HT-29 (cell line): ENCODE measurements around the gene AKAP13. TPM values are rescaled to one million over a fixed set of nuclear protein-coding genes. Genes with fewer than 3 reads are reported as not detected.
"Not testable (repeated sequence)": the region's sequence is repeated elsewhere in the genome, so short reads cannot be mapped to it uniquely, and the experiment has no call there.

Source experiments
- DNase-seq: peaks from one replicate; pipeline ENCODE4 v3.0.0-alpha.2; 2015; ENCODE audit warnings: low spot score
- total RNA-seq: library from RNA; depleted of rRNA; stranded (reverse); fragments of >200 nt; shearing (Covaris generic); gene quantifications from 2 replicates; pipeline ENCODE4 v1.2.3, GENCODE V29; 2014

The AKAP13 gene
- total RNA-seq, 1 experiment from 2014 or later, result 108 TPM

DNA sequence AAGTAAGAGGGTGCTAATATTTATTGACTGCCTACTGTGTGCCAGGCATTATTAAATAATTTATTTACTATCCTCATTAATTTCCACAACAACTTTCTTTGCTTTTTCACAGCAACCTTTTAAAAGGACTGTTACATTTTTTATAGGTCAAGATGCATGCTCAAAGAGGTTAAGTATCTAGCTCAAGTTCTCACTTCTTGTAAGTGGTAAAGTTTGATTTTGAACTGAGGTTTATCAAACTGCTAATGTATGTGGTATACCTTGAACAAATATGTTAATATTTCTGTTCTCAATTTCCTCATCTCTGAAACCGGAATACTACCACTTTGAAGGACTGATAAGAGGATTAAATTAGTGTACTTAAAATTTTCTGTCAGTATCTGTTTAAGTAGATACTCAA, 183.3 kb downstream of the AKAP13 start:
- no peak for DNase-seq

DNA sequence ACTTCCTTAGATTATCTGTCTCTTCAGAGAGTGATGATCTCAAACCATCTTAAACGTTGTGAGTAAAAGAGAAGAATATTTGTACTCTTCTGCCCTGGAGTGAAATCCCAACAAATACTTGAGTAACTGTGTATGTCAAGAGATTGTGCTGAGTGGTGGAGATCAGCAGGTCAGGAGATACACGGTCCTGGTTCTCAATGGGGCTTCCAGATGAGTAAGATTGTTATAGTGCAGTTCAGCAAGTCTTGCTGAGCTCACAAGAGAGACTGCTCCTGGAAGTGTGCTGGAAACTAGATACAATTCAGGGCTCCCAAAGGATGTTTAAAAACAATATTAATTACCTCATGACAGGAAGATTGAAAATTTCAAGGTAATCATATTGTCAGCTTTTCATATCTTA, 184.3 kb downstream of the AKAP13 start:
- no peak for DNase-seq

- DNase-seq, result no peak
These were observed 187.9 kb downstream of the AKAP13 start for GRCh38 chr15:85568261-85568808.

DNA sequence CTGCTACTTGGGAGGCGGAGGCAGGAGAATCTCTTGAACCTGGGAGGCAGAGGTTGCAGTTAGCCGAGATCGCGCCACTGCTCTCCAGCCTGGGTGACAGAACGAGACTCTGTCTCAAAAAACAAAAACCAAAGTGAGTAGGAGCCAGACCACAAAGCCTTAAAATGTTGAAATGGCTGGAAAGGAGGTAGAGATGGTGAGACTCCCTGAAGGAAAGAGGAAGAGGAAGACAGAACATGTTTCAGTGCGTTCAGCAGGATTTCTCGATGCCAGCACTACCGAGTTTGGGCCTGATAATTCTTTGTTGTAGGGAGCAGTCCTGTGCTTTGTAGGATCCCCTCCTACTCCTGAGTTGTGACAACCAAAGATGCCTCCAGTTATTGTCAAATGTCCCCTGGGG, 189.9 kb downstream of the AKAP13 start:
- DNase-seq, result no peak

GRCh38 chr15:85571780-85572179, 191.4 kb downstream of the AKAP13 start:
- no peak for DNase-seq

DNA sequence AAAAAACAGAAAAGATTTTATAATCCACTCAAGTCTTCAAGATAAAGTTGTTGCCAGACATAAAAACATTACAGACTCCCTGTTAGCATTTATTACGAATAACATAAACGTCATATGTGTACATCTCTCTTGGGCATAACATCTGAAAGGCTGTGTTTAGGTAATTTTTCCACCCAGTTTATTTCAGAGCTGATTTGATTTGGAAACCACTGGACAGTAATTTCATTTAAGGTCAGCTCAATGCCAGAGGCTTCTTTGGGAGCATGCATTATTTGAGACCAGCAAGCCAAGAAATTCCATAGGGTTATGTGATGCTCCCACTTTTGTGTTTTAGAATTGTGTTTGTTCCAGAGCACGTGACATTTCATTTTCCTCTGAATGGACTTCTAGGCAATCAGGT, 196.0 kb downstream of the AKAP13 start:
- no peak for DNase-seq

GRCh38 chr15:85578941-85579701, 198.7 kb downstream of the AKAP13 start:
- peak; percentile 89 for DNase-seq

- DNase-seq, result peak; percentile 83
These were observed 199.7 kb downstream of the AKAP13 start for GRCh38 chr15:85579957-85580694.

GRCh38 chr15:85580879-85581278, 200.5 kb downstream of the AKAP13 start:
- peak; percentile 85 for DNase-seq

- peak; percentile 65 for DNase-seq
These were observed 201.1 kb downstream of the AKAP13 start for GRCh38 chr15:85581495-85581894.

- DNase-seq, result peak; percentile 66
These were observed 202.0 kb downstream of the AKAP13 start for GRCh38 chr15:85582131-85583079.

- peak; percentile 24 for DNase-seq
These were observed 203.0 kb downstream of the AKAP13 start for GRCh38 chr15:85583442-85583841.

GRCh38 chr15:85583923-85584390, 203.6 kb downstream of the AKAP13 start:
- DNase-seq, result peak; percentile 60

DNA sequence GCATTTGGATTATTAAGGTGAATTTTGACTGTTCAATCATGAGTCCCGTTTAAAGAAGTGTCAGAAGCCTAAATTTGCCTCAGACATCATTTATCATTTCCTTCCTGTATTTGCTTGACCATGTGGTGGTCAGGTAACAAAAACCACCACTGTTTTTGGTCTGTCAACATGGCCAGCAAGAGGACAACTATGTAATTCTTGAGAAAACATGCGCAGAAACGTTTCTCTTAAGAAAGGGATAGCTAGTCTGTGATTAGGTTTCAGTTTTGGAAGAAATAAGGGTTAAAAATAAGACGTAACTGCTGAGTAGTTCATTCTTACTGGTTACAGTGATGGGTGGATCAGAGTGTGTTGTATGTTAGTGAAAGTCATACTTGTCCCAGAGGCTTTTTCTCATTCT, 204.5 kb downstream of the AKAP13 start:
- DNase-seq, result no peak

DNA sequence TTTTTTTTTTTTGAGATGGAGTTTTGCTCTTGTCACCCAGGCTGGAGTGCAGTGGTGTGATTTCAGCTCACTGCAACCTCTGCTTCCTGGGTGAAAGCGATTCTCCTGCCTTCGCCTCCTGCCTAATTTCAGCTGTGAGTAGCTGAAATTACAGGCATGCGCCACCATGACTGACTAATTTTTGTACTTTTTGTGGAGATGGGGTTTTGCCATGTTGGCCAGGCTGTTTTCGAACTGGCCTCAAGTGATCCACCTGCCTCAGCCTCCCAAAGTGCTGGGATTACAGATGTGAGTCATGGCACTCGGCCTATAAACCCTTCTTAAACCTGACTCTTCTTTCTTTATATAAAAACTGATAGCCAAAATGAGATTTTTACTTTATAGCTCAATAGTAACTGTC, 205.8 kb downstream of the AKAP13 start:
- not testable (repeated sequence) for DNase-seq

GRCh38 chr15:85587707-85588411, 207.5 kb downstream of the AKAP13 start:
- no peak for DNase-seq

GRCh38 chr15:85588677-85589076, 208.3 kb downstream of the AKAP13 start:
- peak; percentile 70 for DNase-seq

GRCh38 chr15:85589851-85590250, 209.4 kb downstream of the AKAP13 start:
- peak; percentile 64 for DNase-seq

DNA sequence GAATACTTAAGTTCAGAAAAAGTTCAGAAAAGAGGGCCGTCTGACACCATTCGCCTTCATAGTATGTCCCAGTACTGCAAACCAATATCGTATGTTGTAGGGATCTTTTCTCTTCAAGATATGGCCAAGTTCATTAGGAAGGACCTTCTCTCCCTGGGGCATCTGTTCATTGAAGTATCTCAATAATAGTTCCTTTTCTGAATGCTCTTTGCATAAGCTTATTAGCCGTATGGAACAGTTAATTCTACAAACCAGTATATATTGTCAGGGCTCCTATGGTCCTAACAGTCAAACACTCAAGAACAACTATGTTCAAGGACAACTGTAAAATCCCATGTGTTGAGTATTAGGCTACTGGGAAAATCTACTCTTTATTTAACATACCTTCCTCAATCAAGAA, 211.2 kb downstream of the AKAP13 start:
- DNase-seq, result no peak

DNA sequence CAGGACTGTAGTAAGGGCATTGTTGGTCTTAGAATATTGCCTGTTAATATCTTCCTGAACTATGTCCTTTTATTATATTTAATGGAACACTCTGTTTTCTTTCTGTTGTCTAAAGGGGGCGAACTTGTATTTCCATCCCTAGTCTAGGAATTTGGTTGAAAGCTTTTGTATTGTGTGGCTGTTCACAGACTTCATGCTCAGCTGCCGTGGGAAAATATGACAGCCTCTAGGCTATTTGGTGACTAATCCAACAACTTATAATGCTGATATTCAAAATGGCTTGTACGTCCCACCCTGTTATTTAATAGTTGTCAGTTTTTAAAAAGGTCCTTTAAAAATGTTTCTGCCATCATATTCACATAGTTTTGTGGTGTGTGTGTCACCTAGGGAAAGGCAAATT, 211.7 kb downstream of the AKAP13 start:
- DNase-seq, result peak; percentile 13
